Tibial artery (tissue), 4 donors: ENCODE measurements around the gene TUBGCP3.

ENCODE experiments used
- DNase-seq, 2 donors: peaks; one replicate each; pipeline ENCODE4 v3.0.0-alpha.2; 2019
- H3K27ac ChIP-seq, 2 donors: fragments of 200-600 bp; sonication (generic) in 1 of 2; 1 replicate in 1 of 2; 2 replicates in 1 of 2; pipeline ENCODE4 v1.5.1; 2018 to 2019; ENCODE audit warnings: mild to moderate bottlenecking in 1 of 2
- H3K27me3 ChIP-seq, 2 donors: fragments of 200-600 bp; sonication (generic) in 1 of 2; one replicate each; pipeline versions ENCODE4 v1.5.1 to v1.6.0; 2016 to 2019
- H3K36me3 ChIP-seq, 3 donors: fragments of 200-600 bp; sonication (generic) in 2 of 3; one replicate each; pipeline ENCODE4 v1.5.1; 2016 to 2019; ENCODE audit warnings: mild to moderate bottlenecking in 2 of 3
- H3K4me1 ChIP-seq, 4 donors: fragments of 200-600 bp; sonication (generic) in 2 of 4; 1 replicate in 3 of 4; 2 replicates in 1 of 4; pipeline ENCODE4 v1.5.1; 2016 to 2019
- H3K4me3 ChIP-seq, 2 donors: fragments of 200-600 bp; sonication (generic) in 1 of 2; 1 replicate in 1 of 2; 2 replicates in 1 of 2; pipeline ENCODE4 v1.5.1; 2018 to 2019; ENCODE audit warnings: mild to moderate bottlenecking in 2 of 2
- H3K9me3 ChIP-seq, 3 donors: fragments of 200-600 bp; sonication (generic) in 1 of 3; one replicate each; pipeline ENCODE4 v1.5.1; 2016 to 2019
- intact Hi-C: fragments of 100-400 bp; cut with DNase I; formaldehyde crosslinking; loops from one replicate; pipeline ENCODE4 v1.15.0; 2023; ENCODE audit warnings: low total_unique reads
- TF ChIP-seq, protein P1 (sequence below), 2 experiments: fragments of 200-600 bp in 1 of 2; fragments of 450-650 bp in 1 of 2; IDR thresholded peaks; one replicate each; pipeline ENCODE4 v1.5.1; 2017 to 2019; ENCODE audit warnings: antibody characterized with exemption in 2 of 2, mild to moderate bottlenecking in 1 of 2, moderate library complexity in 1 of 2

TUBGCP3 gene

DNA sequence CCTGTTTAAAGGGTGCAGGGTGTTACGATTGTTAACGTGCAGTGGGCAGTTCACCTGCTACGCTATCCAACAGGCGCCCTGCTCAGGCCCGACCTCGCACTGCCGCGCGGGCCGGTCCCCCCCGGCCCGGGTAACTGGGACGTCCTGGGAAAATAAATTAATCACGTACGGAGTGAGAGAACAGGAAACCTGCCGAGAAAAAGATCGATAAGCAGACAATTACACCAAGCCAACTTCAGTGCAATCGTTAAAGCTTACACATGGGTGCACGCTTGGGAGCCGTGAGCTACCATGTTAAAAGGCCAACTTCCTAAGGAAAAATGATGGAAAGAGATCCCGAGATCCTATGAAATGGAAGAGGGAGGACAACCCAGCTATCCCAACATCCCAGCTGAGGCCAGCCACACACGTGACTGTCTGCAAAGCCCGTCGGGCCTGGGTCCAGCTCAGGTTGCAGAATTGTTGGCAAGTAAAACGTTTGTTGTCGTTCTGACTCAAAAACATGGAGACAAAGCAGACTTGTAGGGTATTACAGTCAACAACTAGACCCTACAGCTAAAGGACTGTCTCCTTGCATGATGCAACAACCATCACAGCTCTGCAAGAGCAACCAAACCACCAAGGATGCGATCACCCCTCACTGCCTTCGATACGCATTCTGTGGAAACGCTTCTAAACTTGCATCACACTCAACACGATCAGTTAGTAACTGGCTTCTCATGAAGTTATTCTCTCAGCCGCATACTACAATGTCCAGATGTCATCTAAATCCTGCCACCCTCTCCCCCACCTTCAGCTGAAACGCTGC is 741 bp upstream of the TUBGCP3 start:
- TF ChIP-seq, protein P1, sequence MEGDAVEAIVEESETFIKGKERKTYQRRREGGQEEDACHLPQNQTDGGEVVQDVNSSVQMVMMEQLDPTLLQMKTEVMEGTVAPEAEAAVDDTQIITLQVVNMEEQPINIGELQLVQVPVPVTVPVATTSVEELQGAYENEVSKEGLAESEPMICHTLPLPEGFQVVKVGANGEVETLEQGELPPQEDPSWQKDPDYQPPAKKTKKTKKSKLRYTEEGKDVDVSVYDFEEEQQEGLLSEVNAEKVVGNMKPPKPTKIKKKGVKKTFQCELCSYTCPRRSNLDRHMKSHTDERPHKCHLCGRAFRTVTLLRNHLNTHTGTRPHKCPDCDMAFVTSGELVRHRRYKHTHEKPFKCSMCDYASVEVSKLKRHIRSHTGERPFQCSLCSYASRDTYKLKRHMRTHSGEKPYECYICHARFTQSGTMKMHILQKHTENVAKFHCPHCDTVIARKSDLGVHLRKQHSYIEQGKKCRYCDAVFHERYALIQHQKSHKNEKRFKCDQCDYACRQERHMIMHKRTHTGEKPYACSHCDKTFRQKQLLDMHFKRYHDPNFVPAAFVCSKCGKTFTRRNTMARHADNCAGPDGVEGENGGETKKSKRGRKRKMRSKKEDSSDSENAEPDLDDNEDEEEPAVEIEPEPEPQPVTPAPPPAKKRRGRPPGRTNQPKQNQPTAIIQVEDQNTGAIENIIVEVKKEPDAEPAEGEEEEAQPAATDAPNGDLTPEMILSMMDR (IDR thresholded peaks at IDR 0.05): no peak
- H3K9me3 ChIP-seq: no peaks in the 10 kb centered on the region
- peaks cover 0 to 23% (median 7%) of the 10 kb centered on the region in 4 donors for H3K4me1 ChIP-seq
- peak overlapping the region; percentile 77 to 98 for H3K4me3 ChIP-seq
- peak overlapping the region; percentile 85 to 88 for H3K27ac ChIP-seq
- DNase-seq: no peak
- intact Hi-C loops: no loop called here
- peaks cover 0 to 3% of the 10 kb centered on the region in 2 donors for H3K27me3 ChIP-seq
- H3K36me3 ChIP-seq: no peaks in the 10 kb centered on the region

DNA sequence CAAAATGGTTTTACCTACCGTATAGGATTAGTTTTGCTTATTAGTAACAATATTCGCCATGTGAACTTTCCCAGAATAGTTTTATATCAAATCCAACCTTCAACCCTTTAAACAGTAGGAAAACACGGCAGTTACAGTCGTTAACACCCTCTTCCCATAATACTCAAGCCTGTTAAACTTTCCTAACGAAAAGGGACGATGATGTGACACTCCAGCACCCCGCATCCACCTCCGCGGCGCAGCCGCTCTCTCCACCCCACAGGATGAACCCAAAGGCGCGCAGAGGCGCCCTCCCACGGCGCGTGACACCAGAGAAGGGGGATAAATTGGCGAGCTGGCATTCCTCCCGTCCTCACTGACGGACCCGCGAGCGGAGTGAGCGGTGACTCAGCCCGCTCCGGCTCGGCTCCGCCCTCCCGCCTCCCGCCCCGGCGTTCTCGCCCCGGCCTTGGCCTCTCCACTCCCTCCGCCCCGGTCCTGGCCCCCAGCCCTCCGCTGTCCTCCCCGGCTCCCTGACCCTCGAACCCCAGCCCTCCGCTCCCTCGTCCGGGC is 665 bp downstream of the TUBGCP3 start:
- H3K27me3 ChIP-seq: no peaks in the 10 kb centered on the region
- peaks cover 0 to 23% (median 7%) of the 10 kb centered on the region in 4 donors for H3K4me1 ChIP-seq
- H3K36me3 ChIP-seq: no peaks in the 10 kb centered on the region
- TF ChIP-seq, protein P1 (IDR thresholded peaks at IDR 0.05): no peak
- intact Hi-C loops: no loop called here
- no peaks in the 10 kb centered on the region for H3K9me3 ChIP-seq
- peak overlapping the region; percentile 77 to 98 for H3K4me3 ChIP-seq
- peak; percentile 83 to 90 for DNase-seq
- peak overlapping the region; percentile 85 to 88 for H3K27ac ChIP-seq

DNA sequence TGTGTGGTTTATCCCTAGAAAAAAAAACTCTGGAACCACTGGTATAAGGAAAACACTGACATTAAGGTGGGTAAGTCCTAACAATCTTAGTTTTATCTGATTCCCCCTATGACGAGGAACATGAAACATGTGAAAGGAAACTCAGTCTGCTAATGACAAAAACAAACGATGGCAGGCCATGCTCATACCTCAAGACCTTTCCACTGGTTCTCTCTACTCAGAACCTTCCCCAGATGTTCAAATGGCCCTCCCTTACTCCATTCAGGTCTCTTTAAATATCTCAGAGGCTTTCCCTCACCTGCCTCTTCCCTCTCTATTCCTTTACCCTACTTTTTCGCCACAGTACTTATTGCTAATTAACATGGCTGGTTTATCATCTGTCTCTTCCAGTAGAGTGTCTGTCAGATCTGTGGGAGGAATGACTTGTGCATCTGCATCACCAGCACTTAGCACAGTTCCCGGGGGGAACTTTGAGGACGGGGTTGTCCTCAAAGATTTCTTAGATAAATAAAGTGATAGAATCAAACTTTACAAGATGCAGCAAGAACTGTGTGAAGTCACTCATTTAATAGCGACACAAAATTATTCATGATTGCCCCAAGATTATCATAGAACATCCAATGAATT is 1.5 kb downstream of the TUBGCP3 start:
- H3K36me3 ChIP-seq: no peaks in the 10 kb centered on the region
- intact Hi-C loops: no loop called here
- H3K9me3 ChIP-seq: no peaks in the 10 kb centered on the region
- H3K4me3 ChIP-seq: peak overlapping the region; percentile 77 to 98
- TF ChIP-seq, protein P1 (IDR thresholded peaks at IDR 0.05): no peak
- DNase-seq: no peak
- no peaks in the 10 kb centered on the region for H3K27me3 ChIP-seq
- H3K4me1 ChIP-seq: peaks cover 0 to 23% (median 7%) of the 10 kb centered on the region in 4 donors
- H3K27ac ChIP-seq: peak overlapping the region; percentile 85 to 88

DNA sequence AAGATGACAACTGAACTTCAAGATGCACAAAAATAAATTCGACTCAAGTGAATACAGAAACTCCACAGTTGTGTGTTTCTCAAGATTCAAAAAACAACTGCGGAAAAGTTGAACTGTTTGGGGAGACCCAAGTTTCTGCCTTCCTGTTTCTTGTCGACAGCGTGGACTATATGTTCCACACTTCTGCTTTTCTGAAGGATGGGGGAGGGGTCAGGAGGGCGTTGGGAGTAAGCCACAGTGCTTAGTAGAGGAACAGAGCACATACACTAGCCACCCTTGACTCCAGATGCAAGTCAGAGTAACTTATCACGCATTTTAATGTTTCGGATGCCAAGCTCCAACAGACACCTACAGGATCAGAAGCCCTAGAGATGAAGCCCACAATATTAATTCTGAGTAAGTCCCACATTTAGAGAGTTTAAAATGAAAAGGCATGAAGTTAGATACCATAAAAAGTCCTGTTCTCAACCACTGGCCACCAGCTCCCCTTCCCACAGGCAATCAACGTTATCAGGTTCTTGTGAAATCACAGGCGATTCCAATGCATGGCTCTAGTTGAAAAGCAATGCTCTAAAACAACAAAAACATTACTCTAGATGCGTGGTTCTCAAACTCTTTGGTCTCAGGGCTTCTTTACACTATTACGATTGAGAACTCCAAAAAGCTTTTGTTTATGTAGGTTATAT is 4.2 kb downstream of the TUBGCP3 start:
- TF ChIP-seq, protein P1 (IDR thresholded peaks at IDR 0.05): no peak
- H3K4me1 ChIP-seq: peaks cover 0 to 27% (median 9%) of the 10 kb centered on the region in 4 donors
- H3K4me3 ChIP-seq: no peak overlapping the region
- intact Hi-C loops: no loop called here
- no peak overlapping the region for H3K27ac ChIP-seq
- H3K27me3 ChIP-seq: no peaks in the 10 kb centered on the region
- peak in 1 of 2 donors; percentile 68 for DNase-seq
- no peaks in the 10 kb centered on the region for H3K36me3 ChIP-seq
- H3K9me3 ChIP-seq: no peaks in the 10 kb centered on the region

DNA sequence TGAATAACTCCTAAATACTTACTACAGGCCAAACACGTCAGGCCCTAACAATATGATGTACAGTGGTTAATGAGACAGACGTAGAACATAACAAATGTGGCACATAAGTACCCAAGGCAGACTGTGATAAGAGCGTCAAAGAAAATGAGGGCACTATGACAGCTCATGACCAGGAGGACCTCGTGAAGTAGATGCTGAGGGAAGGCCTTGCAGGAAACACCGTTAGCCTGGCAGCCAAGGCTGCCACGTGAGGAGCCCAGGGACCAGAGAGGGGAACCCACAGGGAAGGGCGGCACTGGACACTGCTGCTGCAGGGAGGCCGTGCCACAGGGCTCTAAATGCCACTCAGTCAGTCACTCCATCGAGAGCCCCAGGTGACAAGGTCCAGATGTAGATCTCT is 5.7 kb downstream of the TUBGCP3 start:
- no peak for DNase-seq
- TF ChIP-seq, protein P1 (IDR thresholded peaks at IDR 0.05): no peak
- intact Hi-C loops: no loop called here
- Histone ChIP-seq H3K27me3 (no peaks in the 10 kb centered on the region), H3K4me1 (peaks cover 0 to 22% (median 6%) of the 10 kb centered on the region in 4 donors), H3K9me3 (no peaks in the 10 kb centered on the region), H3K4me3 (no peak overlapping the region), H3K36me3 (no peaks in the 10 kb centered on the region), H3K27ac (no peak overlapping the region)
